ENCODE results near the gene CLSTN1.

DNA sequence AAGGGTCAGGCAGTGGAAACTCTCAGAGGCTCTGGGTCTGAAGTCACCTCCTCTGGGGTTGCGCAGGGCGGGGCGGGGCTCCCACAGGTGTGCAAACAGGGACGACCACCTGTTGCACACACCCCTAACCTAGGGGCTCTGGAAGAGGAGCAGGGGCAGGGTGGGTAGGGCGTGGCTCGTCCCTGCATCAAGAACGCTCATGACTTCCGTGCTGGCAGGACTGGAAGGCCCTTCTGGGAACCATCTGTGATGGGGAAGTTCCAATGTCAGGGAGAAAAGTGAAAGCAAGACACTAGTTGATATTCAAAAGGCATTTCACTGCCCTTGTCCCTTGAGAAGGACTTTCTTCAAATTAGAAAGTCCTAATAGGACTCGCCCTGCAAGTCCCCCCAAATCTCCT, 22.1 kb upstream of the CLSTN1 start:
- TF ChIP-seq CHD2 (IDR thresholded peaks at IDR 0.05; ENCODE audit: low read length, partially characterized antibody) (no peak), EP300 (IDR thresholded peaks at IDR 0.05; ENCODE audit: borderline replicate concordance in 1 of 2, low read depth in 1 of 2, low read length in 1 of 2) (no peak), CTCF (IDR thresholded peaks at IDR 0.05) (no peak), EZH2phosphoT487 (IDR thresholded peaks at IDR 0.05; ENCODE audit: borderline replicate concordance, low read depth) (no peak), PBX3 (IDR thresholded peaks at IDR 0.05) (no peak), RCOR1 (IDR thresholded peaks at IDR 0.05; ENCODE audit: low read length) (no peak), YY1 (IDR thresholded peaks at IDR 0.05; ENCODE audit: low read depth) (no peak), GABPA (IDR thresholded peaks at IDR 0.05; ENCODE audit: low read depth) (no peak), TAF1 (IDR thresholded peaks at IDR 0.05; ENCODE audit: borderline replicate concordance, low read depth, low read length) (no peak), REST (IDR thresholded peaks at IDR 0.05; ENCODE audit: low read depth, low read length) (no peak)

All from SK-N-SH (cell line).